Prostate gland (tissue), 2 donors: Measurements from ENCODE around the gene SMTN. TPM values are rescaled to one million over a fixed set of nuclear protein-coding genes. Genes with fewer than 3 reads are reported as not detected.

Experiments used
- DNase-seq: peaks from one replicate; pipeline ENCODE4 v3.0.0-alpha.2; 2019; ENCODE audit warnings: low spot score
- H3K27ac ChIP-seq, 2 donors: fragments of 200-600 bp; sonication (generic); 2 replicates each; pipeline ENCODE4 v1.5.1; 2017 to 2019
- H3K27me3 ChIP-seq: fragments of 200-600 bp; sonication (generic); replicated peaks from 2 replicates; pipeline ENCODE4 v1.5.1; 2019; ENCODE audit not compliant: insufficient read depth
- H3K36me3 ChIP-seq, 2 donors: fragments of 200-600 bp; sonication (generic); 1 replicate in 1 of 2; 2 replicates in 1 of 2; pipeline versions ENCODE4 v1.5.1 to v1.8.1; 2017 to 2019
- H3K4me1 ChIP-seq: fragments of 200-600 bp; sonication (generic); replicated peaks from 2 replicates; pipeline ENCODE4 v1.5.1; 2019
- H3K4me3 ChIP-seq, 2 donors: fragments of 200-600 bp; sonication (generic); 2 replicates each; pipeline ENCODE4 v1.5.1; 2017 to 2019
- H3K9me3 ChIP-seq: fragments of 200-600 bp; sonication (generic); 2 replicates; pipeline ENCODE4 v1.5.1; 2017
- POLR2A ChIP-seq: fragments of 450-650 bp; IDR thresholded peaks from one replicate; pipeline ENCODE4 v1.6.1; 2016; ENCODE audit warnings: antibody characterized with exemption, mild to moderate bottlenecking
- POLR2AphosphoS5 ChIP-seq: sonication (generic); formaldehyde crosslinking; IDR thresholded peaks from one replicate; pipeline ENCODE4 v1.6.1; 2017; ENCODE audit warnings: antibody characterized with exemption
- WGBS: methylation state at CpG from one replicate; pipeline ENCODE4 v1.1.5; 2018; 5-methylcytosine and 5-hydroxymethylcytosine counted together
- intact Hi-C: fragments of 100-400 bp; cut with DNase I; formaldehyde crosslinking; loops from one replicate; pipeline ENCODE4 v1.14.2; 2022
- total RNA-seq, 2 donors: library from RNA; depleted of rRNA; stranded (reverse); fragments of >200 nt; gene quantifications; one replicate each; pipeline ENCODE4 v1.1.0, GENCODE V29; 2016
- TF ChIP-seq, protein P1 (sequence below), 4 experiments: fragments of 200-600 bp in 2 of 4; fragments of 450-650 bp in 2 of 4; sonication (generic) in 2 of 4; IDR thresholded peaks; 1 replicate in 3 of 4; 2 replicates in 1 of 4; pipeline ENCODE4 v1.5.1; 2016 to 2019; ENCODE audit warnings: antibody characterized with exemption in 4 of 4, mild to moderate bottlenecking in 2 of 4, moderate library complexity in 2 of 4

SMTN gene
- total RNA-seq, 2 donors from 2014 or later = 200 to 209 TPM

DNA sequence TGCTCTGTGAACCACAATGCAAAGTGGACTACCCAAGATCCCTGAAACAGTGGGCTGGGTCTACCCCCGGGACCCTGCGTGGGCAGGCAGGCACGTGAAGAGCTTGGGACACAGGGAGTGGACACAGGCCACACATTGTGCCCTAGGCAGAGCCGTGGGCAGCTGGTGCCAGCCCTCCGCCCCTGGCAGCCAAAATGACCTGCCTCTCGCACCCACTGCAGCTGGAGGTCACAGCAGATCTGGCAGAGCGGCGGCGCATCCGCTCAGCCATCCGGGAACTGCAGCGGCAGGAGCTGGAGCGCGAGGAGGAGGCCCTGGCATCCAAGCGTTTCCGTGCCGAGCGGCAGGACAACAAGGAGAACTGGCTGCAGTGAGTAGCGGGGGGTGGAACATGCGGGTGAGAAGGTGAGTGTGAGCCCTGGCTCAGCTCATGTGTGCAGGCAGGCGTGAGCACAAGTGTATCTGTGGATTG, 6.7 kb downstream of the SMTN start:
- H3K9me3 ChIP-seq = no peaks in the 10 kb centered on the region
- H3K4me3 ChIP-seq = no peak overlapping the region
- WGBS = 72% methylated on average over 17 of the region's 21 CpGs
- intact Hi-C loops = loop anchor here (2.0 kb wide), 1 partner anchor 61 kb away; no protein-coding TSS in a partner anchor
- H3K27ac ChIP-seq = peak overlapping the region in 1 of 2 donors; percentile 90
- no peak for DNase-seq
- peaks cover 2% of the 10 kb centered on the region for H3K4me1 ChIP-seq
- H3K27me3 ChIP-seq = no peaks in the 10 kb centered on the region
- peaks cover 0 to 20% of the 10 kb centered on the region in 2 donors for H3K36me3 ChIP-seq
- no peak for TF ChIP-seq POLR2AphosphoS5
- no peak for TF ChIP-seq POLR2A
- TF ChIP-seq, protein P1, sequence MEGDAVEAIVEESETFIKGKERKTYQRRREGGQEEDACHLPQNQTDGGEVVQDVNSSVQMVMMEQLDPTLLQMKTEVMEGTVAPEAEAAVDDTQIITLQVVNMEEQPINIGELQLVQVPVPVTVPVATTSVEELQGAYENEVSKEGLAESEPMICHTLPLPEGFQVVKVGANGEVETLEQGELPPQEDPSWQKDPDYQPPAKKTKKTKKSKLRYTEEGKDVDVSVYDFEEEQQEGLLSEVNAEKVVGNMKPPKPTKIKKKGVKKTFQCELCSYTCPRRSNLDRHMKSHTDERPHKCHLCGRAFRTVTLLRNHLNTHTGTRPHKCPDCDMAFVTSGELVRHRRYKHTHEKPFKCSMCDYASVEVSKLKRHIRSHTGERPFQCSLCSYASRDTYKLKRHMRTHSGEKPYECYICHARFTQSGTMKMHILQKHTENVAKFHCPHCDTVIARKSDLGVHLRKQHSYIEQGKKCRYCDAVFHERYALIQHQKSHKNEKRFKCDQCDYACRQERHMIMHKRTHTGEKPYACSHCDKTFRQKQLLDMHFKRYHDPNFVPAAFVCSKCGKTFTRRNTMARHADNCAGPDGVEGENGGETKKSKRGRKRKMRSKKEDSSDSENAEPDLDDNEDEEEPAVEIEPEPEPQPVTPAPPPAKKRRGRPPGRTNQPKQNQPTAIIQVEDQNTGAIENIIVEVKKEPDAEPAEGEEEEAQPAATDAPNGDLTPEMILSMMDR (IDR thresholded peaks at IDR 0.05) = no peak

DNA sequence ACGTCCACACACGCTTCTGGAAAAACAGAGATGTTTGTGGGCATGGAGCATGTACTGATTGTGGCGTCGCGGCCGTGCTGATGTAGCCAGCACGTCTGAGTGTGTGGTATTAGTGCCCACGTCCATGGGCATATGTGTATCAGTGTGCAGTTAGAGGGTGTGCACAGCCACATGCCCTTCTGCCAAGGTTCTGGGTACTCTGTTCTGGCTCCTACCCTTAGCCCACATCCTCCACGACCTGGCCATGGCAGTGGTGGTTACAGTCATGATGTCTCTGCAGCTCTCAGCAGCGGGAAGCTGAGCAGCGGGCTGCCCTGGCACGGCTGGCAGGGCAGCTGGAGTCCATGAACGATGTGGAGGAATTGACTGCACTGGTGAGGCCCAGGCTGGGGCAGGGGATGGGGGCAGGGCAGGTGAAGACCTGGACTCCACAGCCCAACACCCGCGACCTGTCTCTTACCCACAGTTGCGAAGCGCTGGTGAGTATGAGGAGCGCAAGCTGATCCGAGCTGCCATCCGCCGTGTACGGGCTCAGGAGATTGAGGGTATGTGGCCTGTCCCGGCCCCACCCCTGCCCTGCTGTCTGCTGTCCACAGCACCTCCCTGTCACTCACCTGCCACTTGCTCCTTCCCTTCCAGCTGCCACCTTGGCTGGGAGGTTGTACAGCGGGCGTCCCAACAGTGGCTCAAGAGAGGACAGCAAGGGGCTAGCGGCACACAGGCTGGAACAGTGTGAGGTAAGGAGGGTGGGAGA, 7.3 kb downstream of the SMTN start:
- Histone ChIP-seq H3K36me3 (peaks cover 0 to 20% of the 10 kb centered on the region in 2 donors), H3K4me3 (no peak overlapping the region), H3K27ac (peak overlapping the region in 1 of 2 donors; percentile 90), H3K4me1 (no peaks in the 10 kb centered on the region), H3K9me3 (no peaks in the 10 kb centered on the region), H3K27me3 (no peaks in the 10 kb centered on the region)
- WGBS = 76% methylated on average over 15 of the region's 26 CpGs
- intact Hi-C loops = loop anchor here (2.0 kb wide), 1 partner anchor 60 kb away; no protein-coding TSS in a partner anchor
- TF ChIP-seq, protein P1 (IDR thresholded peaks at IDR 0.05) = no peak
- no peak for TF ChIP-seq POLR2A
- TF ChIP-seq POLR2AphosphoS5 = no peak
- no peak for DNase-seq

DNA sequence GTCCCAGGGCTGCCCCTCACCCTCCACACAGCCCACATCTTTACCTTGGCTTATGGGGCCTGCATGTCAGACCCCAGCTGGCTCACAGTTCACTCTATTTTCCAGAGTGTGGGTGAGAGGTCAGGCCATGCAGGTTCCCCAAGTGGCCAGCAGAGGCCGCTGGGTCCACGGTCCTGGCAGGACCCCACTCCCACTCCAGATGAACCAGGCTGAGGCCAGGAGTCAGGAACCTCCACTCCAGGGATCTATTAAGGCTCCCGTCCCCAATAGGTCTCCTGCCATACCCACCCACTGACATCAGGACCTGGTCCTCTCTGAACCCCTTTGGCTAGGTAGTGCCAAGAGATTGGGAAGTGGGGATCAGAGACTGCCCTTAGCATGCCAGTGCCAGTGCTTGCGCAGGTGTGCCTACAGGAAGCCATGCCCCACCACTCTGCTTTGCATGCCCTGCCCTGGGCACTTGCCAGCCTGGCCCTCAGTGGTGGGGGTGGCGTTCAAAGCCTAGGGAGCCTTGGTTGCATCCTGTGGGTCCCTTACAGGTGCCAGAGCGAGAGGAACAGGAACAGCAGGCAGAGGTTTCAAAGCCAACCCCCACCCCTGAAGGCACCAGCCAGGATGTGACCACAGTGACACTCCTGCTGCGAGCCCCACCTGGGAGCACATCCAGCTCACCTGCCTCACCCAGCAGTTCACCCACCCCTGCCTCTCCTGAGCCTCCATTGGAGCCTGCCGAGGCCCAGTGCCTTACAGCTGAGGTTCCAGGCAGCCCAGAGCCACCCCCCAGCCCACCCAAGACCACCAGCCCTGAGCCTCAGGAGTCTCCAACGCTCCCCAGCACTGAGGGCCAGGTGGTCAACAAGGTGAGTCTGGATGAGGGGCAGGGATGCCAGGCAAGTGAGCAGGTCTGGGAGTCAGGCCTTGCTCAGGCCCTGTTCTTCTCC, 8.3 kb downstream of the SMTN start:
- Histone ChIP-seq H3K27ac (peak overlapping the region; percentile 77 to 90), H3K27me3 (no peaks in the 10 kb centered on the region), H3K36me3 (peaks cover 0 to 20% of the 10 kb centered on the region in 2 donors), H3K4me1 (no peaks in the 10 kb centered on the region), H3K4me3 (no peak overlapping the region), H3K9me3 (no peaks in the 10 kb centered on the region)
- DNase-seq = no peak
- TF ChIP-seq POLR2AphosphoS5 (peak; percentile 14), POLR2A (no peak)
- TF ChIP-seq, protein P1 (IDR thresholded peaks at IDR 0.05) = peak; percentile 53 to 81 (median 65)
- intact Hi-C loops = loop anchor here (2.0 kb wide), 2 partner anchors 15 to 59 kb away; no protein-coding TSS in a partner anchor
- 63% methylated on average over 9 of the region's 9 CpGs for WGBS

DNA sequence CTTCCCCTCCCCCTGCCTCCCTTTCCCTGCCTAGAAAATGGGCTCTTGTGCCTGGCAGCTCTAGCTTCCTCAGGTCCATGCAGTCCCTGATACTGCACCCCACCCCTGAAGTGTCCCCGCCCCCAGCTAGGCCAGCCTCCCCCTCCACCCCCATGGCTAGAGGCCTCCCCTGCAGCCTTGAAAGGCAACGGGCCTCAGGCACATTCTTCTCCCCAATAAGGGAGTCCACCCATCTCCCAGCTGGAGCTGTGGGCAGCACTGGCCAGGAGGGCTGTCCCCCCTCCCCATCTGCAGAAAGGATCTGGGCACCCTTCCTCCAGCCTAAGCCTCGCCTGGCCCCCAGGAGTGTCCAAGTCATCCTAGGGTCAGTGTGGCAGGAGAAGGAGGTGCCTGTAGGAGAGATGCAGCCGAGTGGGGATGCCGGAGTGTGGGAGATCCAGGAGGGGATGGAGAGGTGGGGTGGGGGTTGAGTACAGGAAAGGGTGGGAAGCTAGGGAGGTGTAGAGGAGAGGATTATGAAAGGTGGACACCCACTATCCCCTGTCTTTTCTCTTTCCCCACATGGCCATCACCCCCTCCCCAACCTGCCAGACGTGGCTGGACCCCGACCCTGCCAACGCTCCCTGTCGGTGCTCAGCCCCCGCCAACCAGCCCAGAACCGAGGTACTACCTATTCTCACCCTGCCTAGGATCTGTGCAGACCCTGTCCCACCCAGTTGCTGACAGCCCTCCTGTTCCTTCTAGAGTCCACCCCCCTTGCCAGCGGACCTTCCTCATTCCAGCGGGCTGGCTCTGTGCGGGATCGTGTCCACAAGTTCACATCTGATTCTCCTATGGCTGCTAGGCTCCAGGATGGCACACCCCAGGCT, 9.3 kb downstream of the SMTN start:
- DNase-seq = no peak
- H3K4me1 ChIP-seq = no peaks in the 10 kb centered on the region
- H3K4me3 ChIP-seq = no peak overlapping the region
- 71% methylated on average over 13 of the region's 15 CpGs for WGBS
- H3K27me3 ChIP-seq = no peaks in the 10 kb centered on the region
- peaks cover 0 to 20% of the 10 kb centered on the region in 2 donors for H3K36me3 ChIP-seq
- peak; percentile 16 for TF ChIP-seq POLR2AphosphoS5
- TF ChIP-seq POLR2A = no peak
- H3K27ac ChIP-seq = peak overlapping the region; percentile 77 to 90
- H3K9me3 ChIP-seq = no peaks in the 10 kb centered on the region
- intact Hi-C loops = loop anchor here (2.0 kb wide), 1 partner anchor 14 kb away; no protein-coding TSS in a partner anchor
